NCI-H1930 (cell line): Measurements from ENCODE around the gene ACTG1.
A peak's percentile ranks its signal among the peaks of the same experiment; 100 is the strongest.

Source experiments
- DNase-seq, 2 experiments: peaks; one replicate each; lab custom pipeline; 2025; lab: John Stamatoyannopoulos, UW

ACTG1 gene

GRCh38 chr17:81498953-81499600 is 13.5 kb downstream of the ACTG1 start:
- DNase-seq = no peak

- DNase-seq = peak in 1 of 2 experiments; percentile 49
These were observed 17.8 kb downstream of the ACTG1 start for GRCh38 chr17:81494626-81495377.

GRCh38 chr17:81493198-81494038 is 19.2 kb downstream of the ACTG1 start:
- DNase-seq = no peak

GRCh38 chr17:81492706-81493105 is 19.9 kb downstream of the ACTG1 start:
- no peak for DNase-seq

- no peak for DNase-seq
These were observed 20.4 kb downstream of the ACTG1 start for GRCh38 chr17:81492202-81492601.

- no peak for DNase-seq
These were observed 20.8 kb downstream of the ACTG1 start for GRCh38 chr17:81491761-81492160.

- DNase-seq = no peak
These were observed 21.4 kb downstream of the ACTG1 start for GRCh38 chr17:81491181-81491581.

GRCh38 chr17:81489998-81490992 is 22.3 kb downstream of the ACTG1 start:
- no peak for DNase-seq

- DNase-seq = peak; percentile 30 to 40
These were observed 23.3 kb downstream of the ACTG1 start for GRCh38 chr17:81489012-81489997.

GRCh38 chr17:81488276-81488860 is 24.2 kb downstream of the ACTG1 start:
- no peak for DNase-seq

- peak; percentile 69 to 90 for DNase-seq
These were observed 24.9 kb downstream of the ACTG1 start for GRCh38 chr17:81487487-81488275.

- no peak for DNase-seq
These were observed 25.5 kb downstream of the ACTG1 start for GRCh38 chr17:81487089-81487486.

GRCh38 chr17:81486199-81486810 is 26.3 kb downstream of the ACTG1 start:
- no peak for DNase-seq

- DNase-seq = peak; percentile 84 to 88
These were observed 28.2 kb downstream of the ACTG1 start for GRCh38 chr17:81484195-81484979.

- DNase-seq = no peak
These were observed 28.8 kb downstream of the ACTG1 start for GRCh38 chr17:81483862-81484194.

- DNase-seq = no peak
These were observed 29.3 kb downstream of the ACTG1 start for GRCh38 chr17:81483085-81483861.

- no peak for DNase-seq
These were observed 29.9 kb downstream of the ACTG1 start for GRCh38 chr17:81482673-81483072.
